Neuronal stem cell (in vitro differentiated cells): ENCODE results near the gene MOCS2.

ENCODE experiments used
- DNase-seq: peaks from one replicate; pipeline ENCODE4 v3.0.0-alpha.2; 2013; ENCODE audit warnings: low spot score
- H2AFZ ChIP-seq: one replicate; pipeline ENCODE4 v1.6.1; 2013; ENCODE audit warnings: mild to moderate bottlenecking, low read length, inconsistent platforms
- H2AK5ac ChIP-seq: 2 replicates; pipeline ENCODE4 v1.6.1; 2013; ENCODE audit warnings: low read depth, mild to moderate bottlenecking, inconsistent platforms, low read length, moderate library complexity, mixed read lengths
- H2BK120ac ChIP-seq: 2 replicates; pipeline ENCODE4 v1.6.1; 2013; ENCODE audit warnings: low read depth, mild to moderate bottlenecking, inconsistent platforms, low read length, moderate library complexity, mixed read lengths
- H2BK12ac ChIP-seq: one replicate; pipeline ENCODE4 v1.6.1; 2013; ENCODE audit warnings: low read length, inconsistent platforms
- H2BK15ac ChIP-seq: 2 replicates; pipeline ENCODE4 v1.6.1; 2013; ENCODE audit warnings: mild to moderate bottlenecking, low read length, inconsistent platforms, mixed read lengths
- H2BK5ac ChIP-seq: one replicate; pipeline ENCODE4 v1.6.1; 2013; ENCODE audit warnings: inconsistent platforms, mild to moderate bottlenecking, low read length, moderate library complexity
- H3K14ac ChIP-seq: one replicate; pipeline ENCODE4 v1.6.1; 2013; ENCODE audit warnings: low read length, inconsistent platforms
- H3K18ac ChIP-seq: 2 replicates; pipeline ENCODE4 v1.6.1; 2013; ENCODE audit warnings: low read length, inconsistent platforms
- H3K23ac ChIP-seq: 2 replicates; pipeline ENCODE4 v1.6.1; 2013; ENCODE audit warnings: low read depth, mild to moderate bottlenecking, mixed read lengths, low read length, inconsistent platforms; ENCODE audit not compliant: poor library complexity
- H3K27ac ChIP-seq: replicated peaks from 3 replicates; pipeline ENCODE4 v1.5.1; 2013; ENCODE audit warnings: low read length, inconsistent platforms
- H3K27me3 ChIP-seq, 3 experiments: 2 replicates each; pipeline ENCODE4 v1.6.1; 2013; ENCODE audit warnings: low read length in 3 of 3, mild to moderate bottlenecking in 2 of 3, inconsistent platforms in 1 of 3, low read depth in 1 of 3, mixed read lengths in 1 of 3, moderate library complexity in 1 of 3; ENCODE audit not compliant: control insufficient read depth in 3 of 3, insufficient read depth in 3 of 3
- H3K36me3 ChIP-seq, 2 donors: replicated peaks in 1 of 2; 2 replicates each; pipeline ENCODE4 v1.6.1; 2013; ENCODE audit warnings: low read length in 2 of 2; ENCODE audit not compliant: control insufficient read depth in 2 of 2, insufficient read depth in 2 of 2
- H3K4ac ChIP-seq: 2 replicates; pipeline ENCODE4 v1.6.1; 2013; ENCODE audit warnings: inconsistent platforms, mild to moderate bottlenecking, low read length, moderate library complexity
- H3K4me1 ChIP-seq, 2 donors: 1 replicate in 1 of 2; 2 replicates in 1 of 2; pipeline ENCODE4 v1.6.1; 2013; ENCODE audit warnings: low read length in 2 of 2, low read depth in 1 of 2; ENCODE audit not compliant: control insufficient read depth in 2 of 2, insufficient read depth in 1 of 2
- H3K4me2 ChIP-seq: one replicate; pipeline ENCODE4 v1.6.1; 2013; ENCODE audit warnings: mild to moderate bottlenecking, low read length, inconsistent platforms; ENCODE audit not compliant: insufficient read depth, poor library complexity, severe bottlenecking
- H3K4me3 ChIP-seq, 2 donors: 2 replicates each; pipeline ENCODE4 v1.5.1; 2013; ENCODE audit warnings: low read length in 2 of 2, mild to moderate bottlenecking in 2 of 2, inconsistent platforms in 1 of 2, moderate library complexity in 1 of 2
- H3K79me1 ChIP-seq: one replicate; pipeline ENCODE4 v1.6.1; 2013; ENCODE audit warnings: low read depth, mild to moderate bottlenecking, inconsistent platforms, low read length, moderate library complexity
- H3K9ac ChIP-seq: one replicate; pipeline ENCODE4 v1.6.1; 2013; ENCODE audit warnings: mild to moderate bottlenecking, low read depth, low read length, inconsistent platforms; ENCODE audit not compliant: poor library complexity
- H3K9me3 ChIP-seq, 2 donors: replicated peaks in 1 of 2; 2 replicates each; pipeline versions ENCODE3 to v1.6.1; 2013; ENCODE audit warnings: low read length in 2 of 2, mild to moderate bottlenecking in 2 of 2, inconsistent platforms in 1 of 2, low read depth in 1 of 2, mixed read lengths in 1 of 2, moderate library complexity in 1 of 2; ENCODE audit not compliant: control insufficient read depth in 2 of 2, insufficient read depth in 1 of 2
- H4K8ac ChIP-seq: one replicate; pipeline ENCODE4 v1.6.1; 2013; ENCODE audit warnings: low read depth, mild to moderate bottlenecking, inconsistent platforms, low read length, moderate library complexity
- H4K91ac ChIP-seq: one replicate; pipeline ENCODE4 v1.6.1; 2013; ENCODE audit warnings: low read length, low read depth, mild to moderate bottlenecking, inconsistent platforms; ENCODE audit not compliant: poor library complexity
- WGBS, 2 donors: extraction: QIAGEN DNeasy Blood & Tissue Kit; methylation state at CpG; one replicate each; pipeline ENCODE4 v1.1.7; 2013; ENCODE audit warnings: missing lambda C conversion rate in 2 of 2, mixed read lengths in 1 of 2; ENCODE audit not compliant: insufficient read length in 2 of 2, insufficient replicate concordance in 1 of 2; ENCODE audit errors: extremely low coverage in 2 of 2; 5-methylcytosine and 5-hydroxymethylcytosine counted together

The MOCS2 gene

GRCh38 chr5:53120165-53120564 lies 10.6 kb upstream of the MOCS2 start:
- no peak overlapping the region for H2AFZ ChIP-seq
- no peak overlapping the region for H2AK5ac ChIP-seq
- H3K9me3 ChIP-seq = no peaks in the 10 kb centered on the region
- H3K27ac ChIP-seq = no peak overlapping the region
- no peak for DNase-seq
- no peak overlapping the region for H3K9ac ChIP-seq
- no peak overlapping the region for H3K14ac ChIP-seq
- H2BK5ac ChIP-seq = no peak overlapping the region
- H3K79me1 ChIP-seq = no peaks in the 10 kb centered on the region
- no peak overlapping the region for H2BK120ac ChIP-seq
- H2BK12ac ChIP-seq = no peak overlapping the region
- H2BK15ac ChIP-seq = no peak overlapping the region
- H3K4me2 ChIP-seq = no peak overlapping the region
- H3K23ac ChIP-seq = no peak overlapping the region
- WGBS, 2 donors = no CpG with 5 or more reads among the region's 1 CpG
- H4K8ac ChIP-seq = no peak overlapping the region
- no peaks in the 10 kb centered on the region for H3K4me1 ChIP-seq
- H3K4me3 ChIP-seq = no peak overlapping the region
- no peak overlapping the region for H3K18ac ChIP-seq
- H3K36me3 ChIP-seq = no peaks in the 10 kb centered on the region
- no peak overlapping the region for H4K91ac ChIP-seq
- H3K4ac ChIP-seq = no peak overlapping the region
- H3K27me3 ChIP-seq = no peaks in the 10 kb centered on the region

GRCh38 chr5:53118879-53119278 lies 9.3 kb upstream of the MOCS2 start:
- no peak for DNase-seq
- H2BK120ac ChIP-seq = no peak overlapping the region
- H3K9me3 ChIP-seq = no peaks in the 10 kb centered on the region
- no peaks in the 10 kb centered on the region for H3K79me1 ChIP-seq
- no peak overlapping the region for H3K4me3 ChIP-seq
- no peak overlapping the region for H2BK12ac ChIP-seq
- H3K27ac ChIP-seq = no peak overlapping the region
- WGBS, 2 donors = no CpG with 5 or more reads among the region's 5 CpGs
- no peaks in the 10 kb centered on the region for H3K36me3 ChIP-seq
- no peak overlapping the region for H3K4me2 ChIP-seq
- peaks cover 0 to 5% of the 10 kb centered on the region in 2 donors for H3K4me1 ChIP-seq
- no peak overlapping the region for H2BK15ac ChIP-seq
- no peak overlapping the region for H3K23ac ChIP-seq
- H2BK5ac ChIP-seq = no peak overlapping the region
- H3K14ac ChIP-seq = no peak overlapping the region
- no peak overlapping the region for H3K4ac ChIP-seq
- no peak overlapping the region for H4K8ac ChIP-seq
- no peak overlapping the region for H3K18ac ChIP-seq
- H3K27me3 ChIP-seq = no peaks in the 10 kb centered on the region
- H2AFZ ChIP-seq = no peak overlapping the region
- no peak overlapping the region for H4K91ac ChIP-seq
- H3K9ac ChIP-seq = no peak overlapping the region
- no peak overlapping the region for H2AK5ac ChIP-seq

- no peak overlapping the region for H3K14ac ChIP-seq
- no peak overlapping the region for H3K4me2 ChIP-seq
- no peak overlapping the region for H2BK5ac ChIP-seq
- no peak overlapping the region for H3K4ac ChIP-seq
- no peak overlapping the region for H3K18ac ChIP-seq
- no peaks in the 10 kb centered on the region for H3K9me3 ChIP-seq
- WGBS, 2 donors = no CpG with 5 or more reads among the region's 1 CpG
- no peak overlapping the region for H2BK12ac ChIP-seq
- no peak overlapping the region for H4K91ac ChIP-seq
- H3K23ac ChIP-seq = no peak overlapping the region
- no peak overlapping the region for H2BK120ac ChIP-seq
- no peak overlapping the region for H2AFZ ChIP-seq
- DNase-seq = no peak
- no peak overlapping the region for H3K27ac ChIP-seq
- no peaks in the 10 kb centered on the region for H3K36me3 ChIP-seq
- H2BK15ac ChIP-seq = no peak overlapping the region
- H2AK5ac ChIP-seq = no peak overlapping the region
- no peak overlapping the region for H3K9ac ChIP-seq
- no peaks in the 10 kb centered on the region for H3K27me3 ChIP-seq
- H3K4me3 ChIP-seq = no peak overlapping the region
- H3K79me1 ChIP-seq = no peaks in the 10 kb centered on the region
- H4K8ac ChIP-seq = no peak overlapping the region
- H3K4me1 ChIP-seq = peaks cover 0 to 6% of the 10 kb centered on the region in 2 donors
These were observed 7.0 kb upstream of the MOCS2 start for GRCh38 chr5:53116597-53116996.

- H3K4me1 ChIP-seq = peaks cover 0 to 6% of the 10 kb centered on the region in 2 donors
- H3K9ac ChIP-seq = no peak overlapping the region
- no peak overlapping the region for H2BK12ac ChIP-seq
- no peak overlapping the region for H2AFZ ChIP-seq
- no peak overlapping the region for H3K23ac ChIP-seq
- no peak overlapping the region for H2BK120ac ChIP-seq
- H3K18ac ChIP-seq = no peak overlapping the region
- no peak overlapping the region for H2BK15ac ChIP-seq
- H3K79me1 ChIP-seq = no peaks in the 10 kb centered on the region
- no peak overlapping the region for H4K8ac ChIP-seq
- H3K9me3 ChIP-seq = no peaks in the 10 kb centered on the region
- H4K91ac ChIP-seq = no peak overlapping the region
- H3K36me3 ChIP-seq = no peaks in the 10 kb centered on the region
- no peaks in the 10 kb centered on the region for H3K27me3 ChIP-seq
- no peak for DNase-seq
- H3K4me2 ChIP-seq = no peak overlapping the region
- no peak overlapping the region for H3K4me3 ChIP-seq
- H2BK5ac ChIP-seq = no peak overlapping the region
- no peak overlapping the region for H3K4ac ChIP-seq
- H3K27ac ChIP-seq = no peak overlapping the region
- no peak overlapping the region for H3K14ac ChIP-seq
- H2AK5ac ChIP-seq = no peak overlapping the region
These were observed 5.4 kb upstream of the MOCS2 start for GRCh38 chr5:53114988-53115387.
